Activated T-helper 1 cell treated with anti-CD3 and anti-CD28 coated beads, Interleukin-2, amount 50 U/mL, for 16 hours (primary cell): ENCODE measurements around the gene TPRG1.

ENCODE experiments used
- DNase-seq, 2 donors: peaks; one replicate each; pipeline ENCODE4 v3.0.0-alpha.2; 2020; ENCODE audit warnings: low read depth in 1 of 2, low spot score in 1 of 2

Gene TPRG1

DNA sequence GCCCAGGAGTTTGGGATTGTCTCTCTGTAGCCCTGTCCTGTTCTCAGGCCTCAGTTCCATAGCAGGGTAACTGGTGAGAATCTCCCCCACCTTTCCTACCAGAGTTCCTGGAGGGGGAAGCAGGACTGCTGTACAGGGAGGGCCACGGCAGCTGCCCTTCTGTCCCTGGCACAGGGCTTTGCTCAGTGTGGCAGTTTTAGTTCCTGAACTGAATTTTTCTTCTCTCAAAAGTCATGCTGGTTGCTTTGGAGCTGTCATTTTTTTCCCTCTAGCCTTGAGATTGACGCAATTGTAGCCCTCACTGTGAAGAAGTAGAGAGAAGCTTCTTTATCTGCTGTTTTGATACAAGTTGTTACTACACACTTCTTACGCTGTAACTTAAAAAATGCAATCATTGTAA lies 55.5 kb downstream of the TPRG1 start:
- DNase-seq = no peak

DNA sequence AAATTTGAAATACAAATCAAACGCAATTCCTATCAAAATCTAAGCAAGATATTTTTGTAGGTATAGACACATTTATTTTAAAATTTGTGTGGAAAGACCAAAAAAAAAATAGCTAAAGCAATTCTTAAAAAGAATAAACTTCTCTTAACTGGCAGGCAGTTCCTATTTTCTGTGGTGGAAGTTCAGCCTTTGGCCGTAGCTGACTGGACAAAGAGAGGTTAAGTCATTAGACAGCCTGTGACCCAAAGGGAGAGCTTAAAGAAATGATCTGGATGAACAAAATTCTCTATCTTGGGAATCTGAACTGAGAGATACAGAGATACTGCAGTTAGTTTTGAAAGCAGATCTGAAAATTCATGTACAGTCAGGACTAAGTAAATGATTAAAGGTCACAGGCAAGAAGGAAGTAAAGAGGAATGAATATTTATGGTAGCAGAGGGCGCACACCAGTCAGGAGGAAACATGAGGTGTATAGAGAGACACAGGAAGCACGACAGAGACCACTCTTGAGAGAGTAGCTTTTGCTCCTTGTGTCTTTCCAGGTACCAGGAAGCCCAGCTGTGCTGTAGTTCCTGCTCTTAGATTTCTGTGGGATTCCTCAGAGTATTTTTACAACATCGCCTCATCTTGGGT lies 57.5 kb downstream of the TPRG1 start:
- DNase-seq = no peak

DNA sequence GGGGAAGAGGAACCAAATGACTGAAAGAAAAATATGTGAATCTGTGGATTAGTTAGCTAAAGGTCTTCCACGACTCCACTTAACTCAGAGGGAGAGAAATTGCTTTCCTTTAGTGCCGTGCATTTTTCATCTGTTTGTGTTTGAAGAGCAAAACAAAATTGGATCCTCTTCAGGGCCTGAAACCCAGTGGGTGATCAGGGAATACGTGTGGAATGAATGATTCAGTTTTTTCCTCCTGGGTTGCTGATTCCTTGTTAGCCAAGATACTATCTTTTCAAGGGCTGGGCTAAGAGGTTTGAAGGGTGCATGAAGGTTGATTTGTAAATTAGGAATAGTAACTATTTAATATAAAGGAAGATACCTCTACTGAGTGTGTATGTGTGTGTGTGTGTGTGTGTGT lies 61.0 kb downstream of the TPRG1 start:
- no peak for DNase-seq

DNA sequence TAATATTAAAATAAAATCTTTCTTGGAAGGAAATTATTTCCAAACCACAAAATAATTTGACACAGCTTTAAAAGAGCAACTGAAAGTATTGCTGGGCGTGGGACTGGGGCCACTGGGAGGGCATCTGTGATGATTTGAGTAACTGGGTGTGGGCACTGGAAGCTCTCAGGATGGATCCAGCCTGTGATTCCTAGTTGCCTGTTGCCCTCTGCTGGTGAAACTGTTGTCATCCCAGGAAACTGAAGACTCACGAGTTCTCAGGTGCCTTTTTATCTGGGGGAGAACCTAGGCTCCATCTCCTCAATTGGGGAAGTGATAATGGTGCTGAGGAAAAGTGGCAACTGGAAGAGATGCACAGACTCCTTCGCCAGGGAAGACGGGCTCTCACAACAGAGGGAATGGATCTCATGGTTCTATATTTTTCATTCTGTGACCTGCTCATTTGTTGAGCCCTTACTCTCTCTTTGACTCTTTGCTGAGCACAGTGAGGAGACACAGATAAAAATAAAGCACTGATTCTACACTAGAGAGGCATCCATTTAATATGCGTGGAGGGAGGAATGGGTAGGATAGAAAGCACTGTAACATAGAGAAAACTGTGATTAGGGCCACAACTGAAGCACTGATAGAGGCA lies 61.6 kb downstream of the TPRG1 start:
- no peak for DNase-seq

DNA sequence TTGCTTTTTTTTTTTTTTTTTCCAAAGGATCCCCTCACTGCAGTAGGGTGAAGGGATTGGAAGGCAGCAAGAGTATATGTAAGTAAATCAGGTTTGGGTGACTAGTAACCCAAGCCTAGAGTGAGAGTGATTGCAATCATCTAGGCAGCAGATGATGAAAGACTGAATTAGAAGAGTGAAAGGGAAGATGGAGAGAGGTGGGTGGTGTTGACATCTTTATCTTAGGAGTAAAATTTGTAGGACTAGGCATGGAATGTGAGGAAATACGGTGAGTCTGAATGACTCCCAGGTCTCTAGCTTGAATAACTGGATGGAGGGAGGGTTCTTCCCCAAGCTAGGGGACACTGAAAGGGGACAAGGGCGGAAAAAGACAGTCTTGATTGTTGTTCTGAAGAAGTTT lies 63.4 kb downstream of the TPRG1 start:
- no peak for DNase-seq

DNA sequence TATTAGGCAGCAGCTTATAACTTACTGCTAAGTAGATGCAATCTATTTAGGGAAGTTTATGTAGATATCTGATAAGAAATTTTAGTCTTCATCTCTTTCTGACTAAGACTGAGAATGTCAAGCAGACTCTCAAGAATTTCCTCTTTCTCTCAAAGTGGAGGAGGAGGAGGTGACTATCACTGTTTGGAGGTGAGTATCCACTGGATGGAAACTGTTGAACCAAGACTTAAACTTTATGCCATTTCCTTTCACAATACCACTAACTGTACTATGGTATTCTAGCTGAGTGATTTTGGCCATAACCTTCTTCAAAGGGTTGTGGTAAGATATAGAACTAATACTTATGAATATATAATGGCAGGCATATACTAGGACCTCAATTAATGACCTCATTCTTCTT lies 64.6 kb downstream of the TPRG1 start:
- no peak for DNase-seq

DNA sequence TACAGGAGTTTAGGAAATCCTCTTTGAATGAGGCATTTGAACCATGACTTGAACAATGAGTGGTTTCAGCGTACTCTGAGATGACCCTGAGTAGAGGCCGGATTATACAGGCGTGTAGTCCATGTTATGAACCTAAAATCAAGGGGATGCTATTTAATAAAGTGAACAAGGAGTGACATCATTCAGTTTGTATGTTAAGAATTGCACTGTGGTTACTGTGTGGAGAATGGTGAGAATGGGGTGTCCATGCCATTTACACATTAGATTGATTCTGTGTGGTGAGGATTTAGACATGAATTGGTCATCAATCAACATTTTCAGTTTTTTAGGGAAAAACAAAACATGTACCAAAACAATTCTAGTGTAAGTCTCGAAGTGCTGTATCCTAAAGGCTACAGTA lies 65.8 kb downstream of the TPRG1 start:
- no peak for DNase-seq

DNA sequence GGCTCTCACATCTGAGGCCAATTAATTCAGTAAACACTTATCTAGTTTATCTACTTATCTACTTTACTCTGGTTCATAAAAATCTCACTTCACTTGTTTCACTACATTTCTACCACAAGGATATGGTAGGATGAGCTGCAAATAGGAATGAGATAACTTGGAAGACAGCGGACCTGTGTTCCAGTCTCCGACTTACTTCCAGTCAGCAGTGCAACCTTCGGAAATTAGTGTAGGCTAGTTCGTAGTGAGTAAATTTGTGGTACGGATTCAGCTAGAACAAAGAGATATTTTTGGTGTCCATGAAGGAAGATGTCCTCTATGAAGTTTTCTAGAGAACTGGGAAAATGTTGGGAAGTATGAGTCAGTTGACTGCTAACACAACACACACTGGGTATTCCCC lies 66.3 kb downstream of the TPRG1 start:
- no peak for DNase-seq

DNA sequence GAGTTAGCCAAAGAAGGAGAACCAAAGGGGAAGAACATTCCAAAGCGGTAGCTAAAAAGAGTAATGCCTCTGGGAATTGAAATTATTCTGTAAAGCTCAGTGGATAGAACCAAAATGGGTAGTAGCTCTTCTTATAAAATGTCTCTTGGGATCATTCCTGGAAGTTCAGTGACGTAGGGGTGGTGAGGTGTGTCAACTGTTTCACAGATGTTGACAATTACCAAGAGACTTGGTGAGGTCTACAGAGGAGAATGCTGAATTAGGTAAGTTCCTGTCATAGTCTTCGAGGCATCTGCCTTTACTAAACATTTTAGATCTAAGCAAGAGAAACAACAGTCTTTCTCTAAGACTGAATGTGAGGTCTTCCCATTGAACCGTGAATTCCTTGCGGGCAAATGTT lies 67.8 kb downstream of the TPRG1 start:
- DNase-seq = no peak

DNA sequence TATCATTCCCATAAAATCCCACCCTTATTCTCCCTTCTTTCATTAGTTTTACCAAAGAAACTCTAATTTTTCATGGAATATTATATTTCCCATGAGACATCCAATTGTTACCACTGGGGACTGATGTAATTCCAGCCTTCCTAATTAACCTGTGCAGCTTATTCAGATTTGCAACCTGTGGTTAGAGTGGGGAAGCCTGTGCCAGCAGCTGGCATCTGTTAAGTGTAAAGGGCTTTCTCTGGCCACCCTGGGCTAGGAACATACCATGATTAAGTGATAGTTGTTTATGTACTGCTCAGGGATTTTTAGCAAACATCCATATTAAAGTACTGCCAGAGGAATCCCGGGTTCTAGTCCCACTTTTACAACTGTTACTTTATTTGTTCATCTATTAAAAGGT lies 78.2 kb downstream of the TPRG1 start:
- no peak for DNase-seq

DNA sequence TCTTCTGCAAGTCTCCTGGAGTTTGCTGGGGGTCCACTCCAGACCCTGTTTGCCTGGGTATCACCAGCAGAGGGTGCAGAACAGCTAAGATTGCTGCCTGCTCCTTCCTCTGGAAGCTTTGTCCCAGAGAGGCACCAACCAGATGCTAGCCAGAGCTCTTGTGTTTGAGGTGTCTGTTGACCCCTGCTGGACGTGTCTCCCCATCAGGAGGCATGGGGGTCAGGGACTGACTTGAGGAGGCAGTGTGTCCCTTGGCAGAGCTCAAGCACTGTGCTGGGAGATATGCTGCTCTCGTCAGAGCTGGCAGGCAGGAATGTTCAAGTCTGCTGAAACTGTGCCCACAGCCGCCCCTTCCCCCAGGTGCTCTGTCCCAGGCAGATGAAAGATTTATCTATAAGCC lies 86.5 kb downstream of the TPRG1 start:
- DNase-seq = no peak

DNA sequence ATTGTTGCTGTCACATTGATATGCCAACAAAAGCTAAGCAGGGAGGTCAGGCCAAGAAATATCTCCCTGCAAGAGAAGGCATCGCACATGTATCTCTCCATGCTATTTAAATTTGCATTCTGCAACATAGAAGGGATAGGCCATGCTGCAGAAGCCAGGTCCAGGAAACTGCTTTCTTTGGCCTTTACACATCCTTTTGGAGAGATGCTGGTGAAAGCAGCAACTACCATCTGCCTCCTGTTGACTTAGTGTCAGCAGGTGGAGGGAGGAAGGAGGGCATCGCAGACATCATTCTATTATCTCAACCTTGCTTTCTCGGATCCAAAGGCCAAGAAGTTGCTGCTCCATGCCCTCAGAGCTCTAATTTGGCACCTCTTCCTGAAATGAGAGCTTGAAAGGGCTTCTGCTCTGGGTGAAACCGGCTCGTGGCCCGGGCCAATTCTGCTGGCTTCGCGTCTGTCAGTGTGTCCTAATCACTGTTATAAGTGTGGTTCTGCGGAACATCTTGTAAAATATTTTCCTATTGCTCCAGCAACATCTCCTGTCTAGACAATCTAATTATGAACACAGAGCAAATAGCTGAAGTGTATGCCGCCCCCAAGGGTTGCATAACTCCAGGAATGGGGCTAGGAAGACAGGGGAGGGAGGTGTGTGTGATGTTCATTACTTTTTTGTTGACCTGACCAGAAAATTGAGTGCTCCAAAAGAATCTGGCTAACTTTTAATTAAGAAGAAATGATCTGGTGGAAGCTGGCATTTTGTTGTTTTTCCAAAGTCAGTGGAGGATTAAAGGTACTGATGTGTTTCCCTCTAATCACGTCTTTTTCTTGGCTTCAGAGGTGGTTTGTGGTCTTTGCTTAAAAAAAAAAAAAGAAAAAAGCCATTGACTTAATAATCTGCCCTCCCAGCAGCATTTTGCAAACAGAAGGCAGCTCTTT lies 89.1 kb downstream of the TPRG1 start:
- no peak for DNase-seq

DNA sequence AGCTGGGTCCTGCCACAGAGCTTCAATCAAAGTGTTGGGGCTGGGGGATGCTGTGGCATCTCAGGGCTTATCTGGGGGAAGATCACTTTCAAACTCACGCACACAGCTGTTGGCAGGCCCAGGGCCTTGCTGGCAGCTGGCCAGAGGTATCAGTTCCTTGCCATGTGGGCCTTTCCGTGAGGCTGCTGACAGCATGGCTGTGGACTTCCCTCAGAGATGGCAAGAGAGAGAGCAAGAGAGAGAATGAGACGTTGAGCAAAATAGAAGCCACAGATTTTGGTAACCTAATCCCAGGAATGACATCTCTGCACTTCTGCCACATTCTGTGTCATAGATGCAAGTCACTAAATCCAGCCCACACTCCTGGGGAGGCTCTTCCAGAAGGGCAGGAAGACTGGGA lies 91.0 kb downstream of the TPRG1 start:
- no peak for DNase-seq

DNA sequence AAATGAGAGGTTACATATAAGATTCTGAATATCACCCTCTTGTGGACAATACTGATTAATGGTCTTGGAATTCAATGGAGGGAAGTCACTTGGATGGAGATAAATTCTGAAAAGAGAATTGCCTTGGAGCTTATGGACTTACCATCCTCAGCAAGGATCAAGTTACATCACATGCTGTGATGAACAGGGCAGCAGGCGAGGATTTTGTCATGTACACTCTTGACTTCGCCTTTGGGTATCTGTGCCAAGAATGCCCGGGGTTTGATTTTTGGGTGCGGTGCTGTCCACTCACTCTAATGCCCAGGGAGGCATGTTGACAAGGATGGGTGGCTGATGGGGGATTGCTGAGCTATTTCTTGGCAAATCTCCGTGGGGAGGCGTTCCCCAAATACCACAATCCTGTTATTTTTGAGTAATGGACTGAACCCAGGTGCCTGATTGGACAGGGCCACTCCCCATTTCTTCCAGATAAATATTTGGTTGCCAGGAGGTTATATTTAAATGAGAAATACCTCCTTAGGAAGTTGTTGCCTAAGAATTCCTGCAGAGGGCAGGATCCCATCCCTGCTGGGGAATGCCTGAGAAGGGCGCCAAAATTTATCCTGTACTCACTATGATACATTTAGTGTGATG lies 96.3 kb downstream of the TPRG1 start:
- DNase-seq = no peak

DNA sequence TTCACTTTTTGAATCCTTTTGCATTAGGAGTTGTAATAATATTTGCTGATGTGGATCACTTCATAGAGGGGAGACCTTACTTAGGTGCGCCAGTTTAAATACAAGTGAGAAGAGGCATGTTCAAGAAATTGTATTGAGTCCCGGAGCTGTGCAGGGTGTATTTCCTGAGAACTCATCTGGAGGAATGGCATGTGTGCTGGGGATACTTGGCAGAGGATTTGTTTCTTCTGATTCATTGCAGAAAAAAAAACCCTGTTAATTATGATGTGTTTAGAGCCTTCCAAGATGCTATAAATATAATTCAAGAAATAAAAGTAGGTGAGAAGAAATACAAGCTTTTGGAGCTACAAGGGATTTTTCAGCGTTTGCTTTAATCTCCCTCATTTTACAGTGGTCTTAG lies 97.6 kb downstream of the TPRG1 start:
- no peak for DNase-seq

DNA sequence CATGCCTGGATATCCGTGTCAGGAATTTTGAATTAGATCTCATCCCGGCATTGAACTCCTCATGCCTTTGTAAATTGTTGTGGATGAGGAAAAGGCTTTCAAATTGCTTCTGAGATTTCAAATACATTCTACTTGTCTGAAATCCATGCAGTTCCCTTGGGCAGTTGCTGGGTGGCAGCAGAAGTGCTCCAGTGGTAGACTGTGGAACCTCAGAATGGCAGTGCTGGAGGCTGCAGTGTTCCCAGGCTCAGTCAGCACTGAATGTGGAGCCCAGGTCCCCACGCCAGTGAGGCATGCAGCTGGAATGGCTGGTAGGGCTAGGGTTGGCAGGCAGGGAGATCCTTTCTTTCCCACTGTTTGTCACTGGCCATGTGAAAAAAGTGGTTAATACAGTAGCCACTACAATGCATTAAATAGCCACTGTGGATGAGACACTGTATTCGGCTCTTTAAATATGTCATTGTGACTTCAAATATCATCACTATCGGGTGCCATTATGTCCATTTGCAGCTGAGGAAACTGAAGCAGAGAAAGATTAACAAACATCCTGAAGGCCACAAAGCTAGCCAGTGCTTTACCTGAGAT lies 98.6 kb downstream of the TPRG1 start:
- DNase-seq = no peak

DNA sequence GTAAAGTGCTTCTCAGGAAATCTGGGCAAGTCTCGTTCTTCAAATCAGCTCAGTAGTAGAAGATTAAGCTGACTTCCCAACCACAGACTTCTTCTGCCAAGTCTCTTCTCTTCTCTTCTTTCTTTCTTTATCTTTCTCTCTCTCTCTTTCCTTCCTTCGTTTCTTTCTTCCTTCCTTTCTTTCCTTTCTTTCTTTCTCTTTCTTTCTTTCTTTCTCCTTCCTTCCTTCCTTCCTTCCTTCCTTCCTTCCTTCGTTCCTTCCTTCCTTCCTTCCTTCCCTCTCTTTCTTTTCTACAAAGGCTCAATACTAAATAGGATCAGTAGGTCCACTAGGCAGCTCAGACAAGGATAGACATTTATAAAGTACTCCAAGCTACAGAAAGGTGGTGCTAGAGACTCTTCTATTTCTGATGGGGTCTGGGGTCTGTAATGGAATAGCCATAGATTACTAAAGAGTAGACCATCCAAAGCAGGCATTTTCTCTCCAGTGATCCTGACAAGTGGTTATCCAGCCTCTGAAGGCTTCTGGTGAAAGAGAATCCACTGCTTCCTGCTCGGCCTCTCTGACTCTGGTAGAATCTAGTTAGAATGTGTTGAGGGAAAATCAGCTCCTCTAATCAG lies 100.8 kb downstream of the TPRG1 start:
- no peak for DNase-seq

DNA sequence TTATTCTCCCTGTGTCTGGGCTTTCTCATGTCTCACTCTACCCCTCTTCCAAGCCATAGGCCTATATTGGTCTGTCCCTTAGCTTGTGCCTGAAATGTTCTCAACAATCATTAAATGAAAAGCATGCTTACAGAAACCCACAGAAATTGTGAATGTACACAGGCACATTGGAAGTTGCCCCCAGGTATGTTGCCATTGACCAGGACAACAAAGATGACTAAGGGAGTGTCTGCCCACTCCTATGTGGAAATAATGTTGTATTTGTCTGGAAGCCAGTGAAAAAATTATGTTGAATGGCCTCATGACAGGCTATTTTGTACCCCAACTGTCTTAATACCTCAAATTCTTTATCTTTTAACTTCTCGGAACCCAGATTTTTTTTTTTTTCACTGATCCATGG lies 102.0 kb downstream of the TPRG1 start:
- no peak for DNase-seq

DNA sequence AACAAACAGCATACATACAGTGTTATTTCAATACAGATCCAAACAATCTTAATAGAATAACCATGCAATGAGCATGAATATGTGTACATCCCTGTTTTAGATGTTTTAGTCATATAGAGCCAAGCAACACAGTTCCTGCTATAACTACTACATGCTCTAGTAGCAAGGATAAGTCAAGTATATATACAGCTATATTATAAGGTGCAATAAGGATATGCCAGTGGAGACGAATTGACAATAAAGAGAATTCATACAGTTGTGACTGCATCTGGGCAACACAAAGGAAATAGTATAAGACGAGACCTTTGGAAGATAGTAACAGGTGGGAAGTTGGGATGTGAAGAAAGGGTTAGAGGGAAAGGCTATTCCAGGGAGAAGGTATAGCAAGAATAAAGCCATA lies 103.4 kb downstream of the TPRG1 start:
- DNase-seq = no peak

DNA sequence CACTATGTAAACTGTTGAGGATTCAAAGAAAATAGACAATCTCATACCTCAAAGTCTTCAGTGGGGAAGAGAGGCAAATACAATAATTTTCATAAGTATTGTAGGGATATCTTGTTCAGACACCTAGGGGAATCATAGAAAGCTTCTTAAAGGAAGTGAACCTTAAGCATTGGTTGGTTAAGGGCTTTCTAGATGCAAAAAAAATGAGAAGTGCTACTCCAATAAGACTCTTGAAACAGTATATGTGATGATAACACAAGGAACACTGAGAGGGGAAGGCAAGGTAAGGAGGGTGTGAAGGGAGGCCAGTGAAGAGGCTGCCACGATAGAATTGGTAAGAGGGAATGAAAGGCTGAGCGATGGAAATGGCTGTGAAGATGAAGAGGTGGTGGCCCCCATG lies 104.1 kb downstream of the TPRG1 start:
- DNase-seq = no peak
